Heart left ventricle (tissue), 16 donors: ENCODE data around the gene MSANTD3. TPM values are rescaled to one million over a fixed set of nuclear protein-coding genes. Genes with fewer than 3 reads are reported as not detected.

Source experiments
- ATAC-seq, 4 donors: fragments of 200-7000 bp; cut with Tn5 transposase; one replicate each; pipeline ENCODE4 v1.9.1; 2020 to 2022; ENCODE audit warnings: moderate library complexity in 4 of 4, mild to moderate bottlenecking in 3 of 4, moderate number of reproducible peaks in 1 of 4
- DNase-seq, 5 donors: peaks; one replicate each; pipeline ENCODE4 v3.0.0-alpha.2; 2020
- H3K27ac ChIP-seq, 12 donors: fragments of 200-600 bp; sonication (generic) in 4 of 12; one replicate each; pipeline versions ENCODE4 v1.5.0 to v1.8.0; 2016 to 2022; ENCODE audit warnings: mild to moderate bottlenecking in 2 of 12
- H3K27me3 ChIP-seq, 9 donors: fragments of 200-600 bp; sonication (generic) in 2 of 9; one replicate each; pipeline versions ENCODE4 v1.5.1 to v1.8.0; 2016 to 2022; ENCODE audit warnings: mild to moderate bottlenecking in 3 of 9
- H3K36me3 ChIP-seq, 9 donors: fragments of 200-600 bp; sonication (generic) in 2 of 9; one replicate each; pipeline versions ENCODE4 v1.5.0 to v1.8.0; 2018 to 2022; ENCODE audit warnings: mild to moderate bottlenecking in 2 of 9
- H3K4me1 ChIP-seq, 12 donors: fragments of 200-600 bp; sonication (generic) in 4 of 12; one replicate each; pipeline versions ENCODE4 v1.5.0 to v1.8.0; 2016 to 2022; ENCODE audit warnings: mild to moderate bottlenecking in 3 of 12
- H3K4me3 ChIP-seq, 12 donors: fragments of 200-600 bp; sonication (generic) in 4 of 12; one replicate each; pipeline versions ENCODE4 v1.5.0 to v1.8.0; 2017 to 2022; ENCODE audit warnings: mild to moderate bottlenecking in 9 of 12, moderate library complexity in 4 of 12
- H3K9me3 ChIP-seq, 12 donors: fragments of 200-600 bp; sonication (generic) in 4 of 12; one replicate each; pipeline versions ENCODE4 v1.5.0 to v1.8.0; 2016 to 2022; ENCODE audit warnings: mild to moderate bottlenecking in 1 of 12
- POLR2A ChIP-seq, 2 donors: fragments of 450-650 bp; IDR thresholded peaks; one replicate each; pipeline ENCODE4 v1.6.1; 2017; ENCODE audit warnings: antibody characterized with exemption in 2 of 2, mild to moderate bottlenecking in 2 of 2, moderate library complexity in 2 of 2
- WGBS, 4 donors: extraction: QIAGEN DNeasy Blood & Tissue Kit in 2 of 4; methylation state at CpG; one replicate each; pipeline versions ENCODE4 v1.1.5 to v1.1.7; 2013 to 2018; 5-methylcytosine and 5-hydroxymethylcytosine counted together
- intact Hi-C, 10 donors: fragments of 100-400 bp; cut with DNase I; formaldehyde crosslinking; loops; one replicate each; pipeline versions ENCODE4 v1.11.1 to v1.14.2; 2022
- polyA plus RNA-seq, 2 donors: library from polyadenylated mRNA; stranded (reverse); fragments of 200-250 nt; gene quantifications; one replicate each; pipeline ENCODE4 v1.2.3, GENCODE V29; 2013
- total RNA-seq, 9 donors: library from RNA; depleted of rRNA in 2 of 9; stranded (reverse); fragments of >200 nt in 2 of 9; fragmentation: NEBNext Ultra II Directional in 3 of 9; extraction: Animal tissue kit (Norgen Biotek cat#: 25700) in 3 of 9; gene quantifications; one replicate each; pipeline versions ENCODE4 v1.1.0 to v1.2.4, GENCODE V29; 2016 to 2023
- TF ChIP-seq, protein P1 (sequence below), 12 donors: fragments of 200-600 bp; sonication (generic) in 4 of 12; IDR thresholded peaks; one replicate each; pipeline versions ENCODE4 v1.5.0 to v1.8.0; 2018 to 2022; ENCODE audit warnings: antibody characterized with exemption in 12 of 12, mild to moderate bottlenecking in 5 of 12
- donor health status: ischemic (EF 13 %, LVEDD 7.1; RV severe dilation, severe dysfunction).
- donor health status: healthy with polysubstance abuse.
- donor health status: DM: no; HTN: yes; CAD: no.
- donor health status: DM: no; HTN: no; CAD: no.
- donor health status: ischemic (EF 25% LVEDD 6.9; RV normal size, moderate dysfunction).
- donor health status: ischemic (EF 25% LVEDD 5.7; RV mildly dilated, moderate dysfunction).
- donor health status: healthy.
- donor health status: DM: yes; HTN: yes; CAD: no.
- donor health status: ischemic (EF 35%, LVEDD 5.7; RV mildly dilated, moderate dysfunction).
- donor health status: nonischemic (EF 11% LVEDD 7.7; RV severe dilation, severe dysfunction).
- donor health status: DM: yes; HTN: yes; CAD: no.
- donor health status: PGD.
- donor health status: ischemic (EF 29% LVEDD 5.4; RV normal size, mild dysfunction).
- donor health status: nonischemic (EF 23%, LVEDD 6.1; RV moderate dilation, normal function).

MSANTD3 gene
- total and polyA plus RNA-seq, 11 donors, result 14.3 to 60.5 (median 24.1) TPM

DNA sequence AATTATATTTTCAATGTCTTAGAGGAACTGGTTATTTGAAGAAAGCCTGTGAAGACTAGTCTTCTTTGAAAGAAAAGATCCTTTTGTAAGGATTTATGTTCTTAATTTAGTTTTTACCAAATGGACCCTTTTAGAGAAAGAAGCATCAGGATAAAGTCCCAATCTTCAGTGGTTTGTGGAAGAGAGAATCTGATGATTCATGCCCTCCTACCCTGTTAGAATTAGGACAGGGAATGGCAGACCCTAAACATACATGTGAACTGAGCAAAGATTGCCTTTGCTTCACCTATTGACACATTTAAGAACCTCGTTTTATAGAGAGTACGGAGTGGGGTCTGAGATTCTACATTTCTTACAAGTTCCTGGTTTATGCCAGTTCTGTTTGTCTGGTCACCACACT, 26.0 kb downstream of the MSANTD3 start:
- H3K36me3 ChIP-seq, result peaks cover 0 to 32% (median 18%) of the 10 kb centered on the region in 9 donors
- ATAC-seq (no peak), DNase-seq (no peak)
- H3K27me3 ChIP-seq, result no peaks in the 10 kb centered on the region
- TF ChIP-seq, protein P1, sequence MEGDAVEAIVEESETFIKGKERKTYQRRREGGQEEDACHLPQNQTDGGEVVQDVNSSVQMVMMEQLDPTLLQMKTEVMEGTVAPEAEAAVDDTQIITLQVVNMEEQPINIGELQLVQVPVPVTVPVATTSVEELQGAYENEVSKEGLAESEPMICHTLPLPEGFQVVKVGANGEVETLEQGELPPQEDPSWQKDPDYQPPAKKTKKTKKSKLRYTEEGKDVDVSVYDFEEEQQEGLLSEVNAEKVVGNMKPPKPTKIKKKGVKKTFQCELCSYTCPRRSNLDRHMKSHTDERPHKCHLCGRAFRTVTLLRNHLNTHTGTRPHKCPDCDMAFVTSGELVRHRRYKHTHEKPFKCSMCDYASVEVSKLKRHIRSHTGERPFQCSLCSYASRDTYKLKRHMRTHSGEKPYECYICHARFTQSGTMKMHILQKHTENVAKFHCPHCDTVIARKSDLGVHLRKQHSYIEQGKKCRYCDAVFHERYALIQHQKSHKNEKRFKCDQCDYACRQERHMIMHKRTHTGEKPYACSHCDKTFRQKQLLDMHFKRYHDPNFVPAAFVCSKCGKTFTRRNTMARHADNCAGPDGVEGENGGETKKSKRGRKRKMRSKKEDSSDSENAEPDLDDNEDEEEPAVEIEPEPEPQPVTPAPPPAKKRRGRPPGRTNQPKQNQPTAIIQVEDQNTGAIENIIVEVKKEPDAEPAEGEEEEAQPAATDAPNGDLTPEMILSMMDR (IDR thresholded peaks at IDR 0.05), result no peak
- no peak for TF ChIP-seq POLR2A (IDR thresholded peaks at IDR 0.05)
- peaks cover 0 to 7% (median 0%) of the 10 kb centered on the region in 12 donors for H3K9me3 ChIP-seq
- H3K4me1 ChIP-seq, result peaks cover 0 to 12% (median 0%) of the 10 kb centered on the region in 12 donors
- intact Hi-C loops, result no loop called here
- no peak overlapping the region for H3K27ac ChIP-seq
- WGBS, 4 donors, result 98 to 100% (median 99%) methylated on average over 2 of the region's 2 CpGs
- no peak overlapping the region for H3K4me3 ChIP-seq

DNA sequence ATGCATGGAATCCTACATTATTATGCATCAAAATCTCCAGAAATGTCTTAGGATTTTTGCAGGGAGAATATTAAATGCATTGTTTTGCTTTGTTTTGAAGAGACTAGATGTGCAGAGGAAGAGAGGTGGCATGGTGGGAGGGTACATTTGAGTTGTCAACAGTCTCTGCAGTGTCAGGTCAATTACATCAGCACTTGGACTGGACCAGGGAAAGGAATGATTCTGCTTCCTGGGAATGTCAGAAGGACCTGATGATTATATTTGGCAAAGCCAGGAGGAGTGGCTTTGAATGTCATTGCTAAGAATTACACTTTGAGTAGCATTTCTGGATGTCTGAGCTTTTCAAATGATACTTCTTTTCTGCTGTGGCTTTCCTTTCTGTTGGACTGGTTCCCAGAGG, 28.5 kb downstream of the MSANTD3 start:
- no peak overlapping the region for H3K4me3 ChIP-seq
- TF ChIP-seq, protein P1 (IDR thresholded peaks at IDR 0.05), result no peak
- TF ChIP-seq POLR2A (IDR thresholded peaks at IDR 0.05), result no peak
- H3K27ac ChIP-seq, result no peak overlapping the region
- H3K4me1 ChIP-seq, result peaks cover 0 to 12% (median 0%) of the 10 kb centered on the region in 12 donors
- H3K36me3 ChIP-seq, result peaks cover 0 to 29% (median 17%) of the 10 kb centered on the region in 9 donors
- H3K9me3 ChIP-seq, result peaks cover 0 to 7% (median 0%) of the 10 kb centered on the region in 12 donors
- ATAC-seq, result peak in 1 of 4 donors; percentile 74
- no peaks in the 10 kb centered on the region for H3K27me3 ChIP-seq
- intact Hi-C loops, result no loop called here
- DNase-seq, result no peak

DNA sequence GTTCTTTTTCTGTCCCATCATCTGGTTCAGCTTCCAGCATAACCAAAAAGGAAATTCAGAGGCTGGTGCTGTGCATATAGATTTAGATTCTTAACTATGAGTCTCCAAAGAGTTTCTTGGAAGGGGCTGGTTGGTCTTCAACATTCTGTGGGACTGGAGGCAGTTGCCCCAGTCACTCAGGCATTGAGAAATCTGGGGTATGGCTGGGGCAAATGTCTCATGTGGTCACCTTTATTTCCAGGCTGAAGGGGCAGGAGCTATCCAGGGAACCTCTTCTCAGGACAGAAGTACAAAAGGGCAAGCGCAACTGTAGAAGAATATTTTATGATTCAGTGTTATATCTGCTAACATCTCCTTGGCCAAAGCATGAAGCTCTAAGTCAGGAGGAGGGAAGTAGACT, 30.6 kb downstream of the MSANTD3 start:
- Histone ChIP-seq H3K36me3 (peaks cover 0 to 13% (median 4%) of the 10 kb centered on the region in 9 donors), H3K4me1 (peaks cover 0 to 12% (median 0%) of the 10 kb centered on the region in 12 donors), H3K27ac (no peak overlapping the region), H3K4me3 (no peak overlapping the region), H3K27me3 (no peaks in the 10 kb centered on the region), H3K9me3 (peaks cover 0 to 6% (median 0%) of the 10 kb centered on the region in 12 donors)
- no peak for ATAC-seq
- intact Hi-C loops, result no loop called here
- no peak for TF ChIP-seq POLR2A (IDR thresholded peaks at IDR 0.05)
- TF ChIP-seq, protein P1 (IDR thresholded peaks at IDR 0.05), result no peak
- DNase-seq, result no peak
- 96 to 100% (median 99%) methylated on average over 1 of the region's 1 CpG for WGBS, 4 donors

DNA sequence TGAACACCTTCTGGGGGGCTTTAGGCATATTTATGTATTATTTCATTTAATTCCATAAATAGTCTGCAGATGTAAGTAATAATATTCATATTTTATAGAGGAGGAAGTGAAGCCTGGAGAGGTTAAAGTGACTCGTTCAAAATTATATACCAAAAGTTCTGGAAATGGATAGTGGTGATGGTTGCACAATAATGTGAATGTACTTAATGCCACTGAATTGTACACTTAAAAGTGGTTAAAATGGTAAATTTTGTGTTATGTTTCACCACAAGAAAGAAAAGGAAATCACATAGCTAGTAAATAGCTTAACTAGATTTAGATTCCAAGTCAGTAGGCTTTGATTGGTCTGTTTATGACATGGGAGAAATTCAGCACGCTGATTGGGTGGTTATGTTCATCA, 33.0 kb downstream of the MSANTD3 start:
- Histone ChIP-seq H3K36me3 (no peaks in the 10 kb centered on the region), H3K9me3 (no peaks in the 10 kb centered on the region), H3K4me3 (no peak overlapping the region), H3K4me1 (peaks cover 0 to 12% (median 0%) of the 10 kb centered on the region in 12 donors), H3K27ac (no peak overlapping the region), H3K27me3 (no peaks in the 10 kb centered on the region)
- ATAC-seq (no peak), DNase-seq (no peak)
- intact Hi-C loops, result loop anchor here in 1 of 10 donors (10.0 kb wide), 1 partner anchor 55 kb away; no protein-coding TSS in a partner anchor
- TF ChIP-seq, protein P1 (IDR thresholded peaks at IDR 0.05), result no peak
- TF ChIP-seq POLR2A (IDR thresholded peaks at IDR 0.05), result no peak
- WGBS, 4 donors, result 80 to 81% (median 81%) methylated on average over 2 of the region's 2 CpGs
